Transverse colon (tissue), 4 donors: Measurements from ENCODE around the gene SERHL2.

Experiments used
- CTCF ChIP-seq, 5 experiments: fragments of 200-600 bp in 3 of 5; fragments of 450-650 bp in 2 of 5; sonication (generic) in 3 of 5; IDR thresholded peaks; 1 replicate in 2 of 5; 2 replicates in 3 of 5; pipeline ENCODE4 v1.5.1; 2016 to 2017; ENCODE audit warnings: antibody characterized with exemption in 5 of 5, inconsistent platforms in 3 of 5, mild to moderate bottlenecking in 2 of 5, moderate library complexity in 1 of 5
- POLR2A ChIP-seq: fragments of 450-650 bp; IDR thresholded peaks from one replicate; pipeline ENCODE4 v1.6.1; 2016; ENCODE audit warnings: antibody characterized with exemption, mild to moderate bottlenecking, moderate library complexity
- POLR2AphosphoS5 ChIP-seq, 3 donors: sonication (generic); formaldehyde crosslinking; IDR thresholded peaks; one replicate each; pipeline ENCODE4 v1.6.1; 2016; ENCODE audit warnings: antibody characterized with exemption in 3 of 3

GRCh38 chr22:42608823-42609361 lies 55.1 kb downstream of the SERHL2 start:
- TF ChIP-seq CTCF (IDR thresholded peaks at IDR 0.05): no peak
- no peak for TF ChIP-seq POLR2A
- TF ChIP-seq POLR2AphosphoS5 (IDR thresholded peaks at IDR 0.05): no peak
